Ovary (tissue), 3 donors: ENCODE data around the gene ADAMTSL4.

Experiments
- CTCF ChIP-seq, 3 donors: fragments of 450-650 bp in 2 of 3; fragments of 200-600 bp in 1 of 3; IDR thresholded peaks; one replicate each; pipeline versions ENCODE4 v1.5.1 to v1.8.0; 2016 to 2022; ENCODE audit warnings: antibody characterized with exemption in 3 of 3, mild to moderate bottlenecking in 1 of 3
- EP300 ChIP-seq: sonication (generic); formaldehyde crosslinking; IDR thresholded peaks from one replicate; pipeline ENCODE4 v1.6.1; 2017; ENCODE audit warnings: antibody characterized with exemption
- POLR2A ChIP-seq: fragments of 450-650 bp; IDR thresholded peaks from one replicate; pipeline ENCODE4 v1.6.1; 2017; ENCODE audit warnings: antibody characterized with exemption, mild to moderate bottlenecking, moderate library complexity
- donor health status: DM: no; HTN: no; CAD: no.

- no peak for TF ChIP-seq CTCF (IDR thresholded peaks at IDR 0.05)
- TF ChIP-seq POLR2A = no peak
- no peak for TF ChIP-seq EP300
Observed at GRCh38 chr1:150554086-150554452, 4.9 kb downstream of the ADAMTSL4 start.
